ENCODE results near the gene PPM1B. TPM values are rescaled to one million over a fixed set of nuclear protein-coding genes. Genes with fewer than 3 reads are reported as not detected.

The PPM1B gene
- total and polyA plus RNA-seq, 8 donors = 11.7 to 122 (median 28.9) TPM

- Histone ChIP-seq H3K9me3 (no peaks in the 10 kb centered on the region), H3K27me3 (no peaks in the 10 kb centered on the region), H3K4me3 (no peak overlapping the region), H3K4me1 (no peaks in the 10 kb centered on the region), H3K27ac (no peak overlapping the region), H3K36me3 (no peaks in the 10 kb centered on the region)
- DNase-seq = no peak
- 53 to 81% (median 71%) methylated on average over 1 of the region's 1 CpG for WGBS, 5 donors
- intact Hi-C loops (cut with DNase I; ENCODE audit: low total_unique reads) = no loop called here
- TF ChIP-seq CTCF (IDR thresholded peaks at IDR 0.05) (no peak), POLR2A (IDR thresholded peaks at IDR 0.05) (no peak), EP300 (IDR thresholded peaks at IDR 0.05) (no peak), POLR2AphosphoS5 (IDR thresholded peaks at IDR 0.05) (no peak)
These were observed 19.7 kb upstream of the PPM1B start for GRCh38 chr2:44148999-44149398.

DNA sequence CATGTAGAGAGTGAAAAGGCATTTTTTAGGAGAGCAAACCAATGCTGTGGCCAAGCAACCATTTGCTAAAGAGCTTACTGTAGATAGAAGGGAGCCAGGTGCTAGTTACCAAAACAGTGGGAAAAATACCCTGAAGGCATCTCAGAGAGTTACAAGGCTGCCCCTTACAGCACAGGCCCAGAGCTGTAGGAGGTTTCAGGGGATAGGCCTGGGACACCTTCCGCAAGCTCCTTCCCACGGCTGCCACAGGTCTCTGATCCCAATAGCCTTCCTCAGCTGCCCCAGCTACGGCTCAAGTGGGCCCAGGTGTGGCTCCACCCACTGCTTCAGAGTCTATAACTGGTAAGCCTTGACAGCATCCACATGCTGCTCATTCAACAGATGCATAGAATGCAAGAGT, 18.2 kb upstream of the PPM1B start:
- H3K9me3 ChIP-seq = no peaks in the 10 kb centered on the region
- no peaks in the 10 kb centered on the region for H3K36me3 ChIP-seq
- DNase-seq = no peak
- 82 to 88% (median 84%) methylated on average over 3 of the region's 3 CpGs; no CpG with 5 or more reads in 1 of the 5 donors for WGBS, 5 donors
- no peak overlapping the region for H3K4me3 ChIP-seq
- intact Hi-C loops (cut with DNase I; ENCODE audit: low total_unique reads) = no loop called here
- no peak overlapping the region for H3K27ac ChIP-seq
- no peaks in the 10 kb centered on the region for H3K27me3 ChIP-seq
- no peaks in the 10 kb centered on the region for H3K4me1 ChIP-seq
- no peak for TF ChIP-seq CTCF (IDR thresholded peaks at IDR 0.05)
- no peak for TF ChIP-seq POLR2AphosphoS5 (IDR thresholded peaks at IDR 0.05)
- no peak for TF ChIP-seq EP300 (IDR thresholded peaks at IDR 0.05)
- no peak for TF ChIP-seq POLR2A (IDR thresholded peaks at IDR 0.05)

- H3K27me3 ChIP-seq = no peaks in the 10 kb centered on the region
- intact Hi-C loops (cut with DNase I; ENCODE audit: low total_unique reads) = no loop called here
- no peaks in the 10 kb centered on the region for H3K4me1 ChIP-seq
- H3K9me3 ChIP-seq = no peaks in the 10 kb centered on the region
- DNase-seq = no peak
- H3K27ac ChIP-seq = no peak overlapping the region
- 96 to 99% (median 97%) methylated on average over 8 of the region's 8 CpGs for WGBS, 5 donors
- no peak overlapping the region for H3K4me3 ChIP-seq
- TF ChIP-seq POLR2A (IDR thresholded peaks at IDR 0.05) = no peak
- TF ChIP-seq EP300 (IDR thresholded peaks at IDR 0.05) = no peak
- TF ChIP-seq CTCF (IDR thresholded peaks at IDR 0.05) = no peak
- TF ChIP-seq POLR2AphosphoS5 (IDR thresholded peaks at IDR 0.05) = no peak
- no peaks in the 10 kb centered on the region for H3K36me3 ChIP-seq
These were observed 15.6 kb upstream of the PPM1B start for GRCh38 chr2:44152865-44153669.

GRCh38 chr2:44155666-44156446, 12.8 kb upstream of the PPM1B start:
- Histone ChIP-seq H3K4me1 (no peaks in the 10 kb centered on the region), H3K27ac (no peak overlapping the region), H3K9me3 (no peaks in the 10 kb centered on the region), H3K4me3 (no peak overlapping the region), H3K27me3 (no peaks in the 10 kb centered on the region), H3K36me3 (no peaks in the 10 kb centered on the region)
- intact Hi-C loops (cut with DNase I; ENCODE audit: low total_unique reads) = no loop called here
- 71 to 90% (median 89%) methylated on average over 5 of the region's 5 CpGs for WGBS, 5 donors
- no peak for DNase-seq
- no peak for TF ChIP-seq POLR2AphosphoS5 (IDR thresholded peaks at IDR 0.05)
- no peak for TF ChIP-seq EP300 (IDR thresholded peaks at IDR 0.05)
- TF ChIP-seq POLR2A (IDR thresholded peaks at IDR 0.05) = no peak
- TF ChIP-seq CTCF (IDR thresholded peaks at IDR 0.05) = no peak

All from stomach (tissue), 9 donors.